Measurements from ENCODE around the gene ATG4C.
"Not testable (repeated sequence)": the region's sequence is repeated elsewhere in the genome, so short reads cannot be mapped to it uniquely, and the experiment has no call there.

ATG4C gene

GRCh38 chr1:62774971-62775595, 8.8 kb upstream of the ATG4C start:
- no peak for DNase-seq (ENCODE audit: low read depth, low spot score)

- DNase-seq (ENCODE audit: low read depth, low spot score), result no peak
Measured at GRCh38 chr1:62778208-62778607, 5.7 kb upstream of the ATG4C start.

GRCh38 chr1:62781841-62782543, 1.9 kb upstream of the ATG4C start:
- DNase-seq (ENCODE audit: low read depth, low spot score), result no peak

- not testable (repeated sequence) for DNase-seq (ENCODE audit: low read depth, low spot score)
Measured at GRCh38 chr1:62782544-62783212, 1.3 kb upstream of the ATG4C start.

- DNase-seq (ENCODE audit: low read depth, low spot score), result no peak
Measured at GRCh38 chr1:62784509-62785365, 805 bp downstream of the ATG4C start.

- no peak for DNase-seq (ENCODE audit: low read depth, low spot score)
Measured at GRCh38 chr1:62790716-62791115, 6.8 kb downstream of the ATG4C start.

GRCh38 chr1:62794053-62794452, 10.1 kb downstream of the ATG4C start:
- DNase-seq (ENCODE audit: low read depth, low spot score), result no peak

GRCh38 chr1:62796221-62796620, 12.3 kb downstream of the ATG4C start:
- no peak for DNase-seq (ENCODE audit: low read depth, low spot score)

GRCh38 chr1:62799688-62800087, 15.8 kb downstream of the ATG4C start:
- no peak for DNase-seq (ENCODE audit: low read depth, low spot score)

GRCh38 chr1:62800281-62800680, 16.3 kb downstream of the ATG4C start:
- DNase-seq (ENCODE audit: low read depth, low spot score), result no peak

GRCh38 chr1:62800825-62801306, 16.9 kb downstream of the ATG4C start:
- DNase-seq (ENCODE audit: low read depth, low spot score), result no peak

GRCh38 chr1:62809788-62810187, 25.9 kb downstream of the ATG4C start:
- no peak for DNase-seq (ENCODE audit: low read depth, low spot score)

- DNase-seq (ENCODE audit: low read depth, low spot score), result no peak
Measured at GRCh38 chr1:62810420-62811274, 26.7 kb downstream of the ATG4C start.

GRCh38 chr1:62823556-62823955, 39.6 kb downstream of the ATG4C start:
- no peak for DNase-seq (ENCODE audit: low read depth, low spot score)

GRCh38 chr1:62826901-62827300, 43.0 kb downstream of the ATG4C start:
- DNase-seq (ENCODE audit: low read depth, low spot score), result no peak

GRCh38 chr1:62827786-62828185, 43.9 kb downstream of the ATG4C start:
- not testable (repeated sequence) for DNase-seq (ENCODE audit: low read depth, low spot score)

- DNase-seq (ENCODE audit: low read depth, low spot score), result no peak
Measured at GRCh38 chr1:62832276-62832675, 48.3 kb downstream of the ATG4C start.

- DNase-seq (ENCODE audit: low read depth, low spot score), result no peak
Measured at GRCh38 chr1:62833529-62833928, 49.6 kb downstream of the ATG4C start.

- no peak for DNase-seq (ENCODE audit: low read depth, low spot score)
Measured at GRCh38 chr1:62834400-62834961, 50.5 kb downstream of the ATG4C start.

GRCh38 chr1:62836856-62837540, 53.1 kb downstream of the ATG4C start:
- no peak for DNase-seq (ENCODE audit: low read depth, low spot score)
